ENCODE results near the gene HEATR5A.
"Not testable (repeated sequence)": the region's sequence is repeated elsewhere in the genome, so short reads cannot be mapped to it uniquely, and the experiment has no call there.

Gene HEATR5A

GRCh38 chr14:31255286-31255685 is 165.1 kb downstream of the HEATR5A start:
- DNase-seq: no peak

- no peak for DNase-seq
These were observed 166.4 kb downstream of the HEATR5A start for GRCh38 chr14:31253746-31254471.

- DNase-seq: no peak
These were observed 167.5 kb downstream of the HEATR5A start for GRCh38 chr14:31252865-31253264.

- no peak for DNase-seq
These were observed 169.1 kb downstream of the HEATR5A start for GRCh38 chr14:31251028-31251958.

GRCh38 chr14:31244626-31245025 is 175.7 kb downstream of the HEATR5A start:
- DNase-seq: no peak

- no peak for DNase-seq
These were observed 176.5 kb downstream of the HEATR5A start for GRCh38 chr14:31243860-31244259.

- not testable (repeated sequence) for DNase-seq
These were observed 178.0 kb downstream of the HEATR5A start for GRCh38 chr14:31242161-31242940.
